Activated CD8-positive, alpha-beta memory T cell treated with anti-CD3 and anti-CD28 coated beads for 48 hours (primary cell): ENCODE measurements around the gene ARSJ.
A peak's percentile ranks its signal among the peaks of the same experiment; 100 is the strongest.

Experiments
- DNase-seq, 3 experiments: peaks; one replicate each; pipeline ENCODE4 v3.0.0-alpha.2; 2020; ENCODE audit warnings: low read depth in 2 of 3, low spot score in 2 of 3

Gene ARSJ

DNA sequence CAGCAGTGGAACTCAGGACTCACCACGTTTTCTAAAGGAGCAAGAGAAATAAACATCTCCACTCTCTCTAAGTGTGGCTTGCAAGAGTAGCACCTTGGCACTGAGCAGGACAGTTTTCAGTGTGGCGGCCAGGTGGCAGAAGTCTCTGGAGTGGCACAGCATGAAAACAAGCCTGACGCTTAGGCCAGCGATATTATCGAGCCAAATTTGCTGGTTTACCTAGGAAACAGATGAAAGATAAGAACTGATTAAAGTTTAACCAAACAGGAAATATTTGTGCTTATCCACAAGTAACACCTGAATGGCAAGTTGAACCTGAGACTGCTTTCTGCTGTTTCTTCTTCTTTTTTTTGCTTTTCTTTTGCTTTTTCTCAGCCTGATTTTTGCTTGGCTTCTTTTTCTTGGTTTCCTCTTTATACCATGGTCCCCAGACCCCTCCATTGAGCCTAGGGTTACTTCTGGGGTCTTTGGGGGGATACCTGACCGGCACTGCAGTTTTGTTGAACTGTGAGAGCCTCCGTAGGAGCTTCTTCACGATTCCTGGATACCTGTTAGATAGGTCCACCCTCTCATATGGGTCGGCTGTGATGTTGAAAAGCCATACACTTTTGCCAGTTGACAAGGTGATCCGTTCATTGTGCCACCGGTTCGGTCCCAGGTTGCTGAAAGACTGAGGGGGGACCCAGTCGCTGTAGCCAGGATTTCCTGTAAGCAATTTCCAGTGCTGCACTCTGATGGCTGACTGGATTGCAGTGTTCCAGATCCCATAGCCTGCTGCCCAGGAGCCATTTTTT lies 77.3 kb downstream of the ARSJ start:
- no peak for DNase-seq

DNA sequence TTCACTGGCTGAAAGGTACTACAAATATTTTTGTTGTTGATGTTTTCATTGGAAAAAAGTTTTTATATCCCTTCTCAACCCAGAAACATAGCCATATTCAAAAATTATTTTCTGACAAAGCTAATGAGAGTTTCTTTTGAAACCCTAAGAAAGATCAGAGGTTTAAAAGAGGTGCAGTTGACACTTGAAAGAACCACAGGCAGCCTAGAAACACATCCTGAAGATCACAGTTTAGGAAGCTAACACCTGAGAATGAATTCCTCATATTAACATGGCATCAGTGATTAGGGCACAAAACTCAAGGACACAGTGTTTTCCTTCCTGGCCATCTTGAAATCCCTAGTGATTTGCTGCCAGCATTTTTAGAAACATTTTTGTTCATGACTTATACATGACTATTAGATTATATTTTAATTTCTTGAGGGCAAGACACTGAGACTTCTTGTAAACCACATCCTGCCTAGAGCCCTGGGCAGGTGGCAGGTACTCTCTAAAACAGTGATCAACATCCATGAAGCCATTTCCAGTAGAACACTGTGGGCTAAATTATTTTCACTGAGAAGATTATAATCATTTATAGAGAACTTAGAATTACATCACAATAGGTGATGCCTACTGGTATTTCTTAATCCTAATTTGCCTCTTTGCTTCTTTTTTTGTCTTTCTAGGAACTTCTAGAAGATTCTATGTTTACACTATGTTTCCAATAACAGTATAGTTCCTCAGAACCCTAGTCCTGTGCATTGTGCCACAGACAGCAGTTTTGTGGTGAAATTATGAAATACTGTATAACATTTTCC lies 80.0 kb downstream of the ARSJ start:
- no peak for DNase-seq

DNA sequence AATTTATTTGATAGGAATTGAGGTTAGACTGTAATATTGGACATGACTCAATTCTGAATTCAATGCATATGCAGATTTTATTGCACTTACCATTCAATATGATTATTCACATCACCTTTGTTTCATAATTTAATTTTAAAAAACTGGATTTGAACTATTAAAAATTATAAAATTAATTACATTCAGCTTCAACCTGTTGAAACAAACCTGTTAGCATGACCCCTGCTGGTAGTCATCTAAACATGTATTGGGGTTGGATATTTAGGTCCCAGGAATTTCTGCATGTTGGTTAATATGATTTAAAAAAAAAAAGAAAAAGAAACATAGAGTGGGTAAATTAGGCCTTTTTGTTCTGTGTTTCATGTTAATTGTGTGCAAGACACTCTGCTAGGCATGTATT lies 85.9 kb downstream of the ARSJ start:
- no peak for DNase-seq

DNA sequence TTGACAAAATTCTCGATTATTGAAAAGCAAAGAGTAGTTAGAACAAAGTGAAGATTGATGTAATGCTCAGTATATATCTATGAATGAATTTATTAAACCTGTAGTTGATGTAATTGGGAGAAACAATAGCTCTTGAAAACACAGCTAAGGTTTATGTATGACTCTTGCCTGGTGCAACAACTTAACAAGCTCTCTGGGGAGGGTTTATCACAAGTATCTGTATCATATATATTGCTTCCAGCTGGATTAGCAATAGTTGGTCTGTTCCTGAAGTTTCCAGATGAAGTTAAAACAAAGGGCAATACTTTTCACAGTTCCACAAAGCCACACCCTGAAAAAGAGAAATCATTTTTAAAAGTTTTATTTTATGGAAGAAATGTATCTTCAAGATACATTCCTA lies 91.4 kb downstream of the ARSJ start:
- DNase-seq = no peak

DNA sequence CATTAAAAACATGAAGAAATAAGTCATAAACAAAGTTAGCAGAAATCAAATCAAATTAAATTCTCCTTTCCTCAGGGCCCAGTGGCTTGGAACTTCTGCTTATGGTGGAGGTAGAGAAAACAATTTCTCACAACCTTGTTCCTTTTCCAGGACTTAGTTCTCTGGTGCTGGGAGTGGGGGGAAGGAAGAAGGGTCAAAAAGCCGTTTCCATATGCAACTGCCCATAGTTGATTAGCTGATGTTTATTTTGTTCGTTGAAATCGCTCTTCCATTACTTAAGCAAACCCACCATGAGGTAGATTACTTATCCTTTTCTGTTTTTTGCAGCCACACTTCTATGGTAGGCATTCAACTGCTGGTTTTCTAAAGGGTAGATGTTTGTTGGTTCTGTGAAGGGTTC lies 94.2 kb downstream of the ARSJ start:
- no peak for DNase-seq

GRCh38 chr4:113884655-113885054 lies 94.8 kb downstream of the ARSJ start:
- DNase-seq = no peak

DNA sequence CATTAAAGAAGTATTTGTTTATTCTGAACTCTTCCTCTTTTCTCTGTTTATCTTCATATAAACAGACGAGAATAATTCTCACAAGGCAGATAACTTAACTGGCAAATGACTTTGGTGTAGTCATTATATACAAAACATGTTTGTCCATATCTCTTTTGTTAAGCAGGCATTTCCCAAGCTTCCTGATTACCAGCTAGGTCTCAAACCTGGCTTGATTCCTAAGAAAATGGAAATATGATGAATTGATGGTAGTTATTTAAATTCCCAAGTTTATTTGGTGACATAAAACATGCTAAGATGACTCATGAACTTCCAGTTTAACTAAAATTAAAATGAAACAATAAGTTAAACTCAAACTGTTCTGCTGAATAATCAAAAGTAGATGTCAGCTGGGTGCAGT lies 96.8 kb downstream of the ARSJ start:
- no peak for DNase-seq

- DNase-seq = no peak
Measured at GRCh38 chr4:113881256-113881655, 98.2 kb downstream of the ARSJ start.

- DNase-seq = no peak
Measured at GRCh38 chr4:113880240-113881028, 99.0 kb downstream of the ARSJ start.

- DNase-seq = no peak
Measured at GRCh38 chr4:113878668-113879067, 100.8 kb downstream of the ARSJ start.

GRCh38 chr4:113874480-113874879 lies 105.0 kb downstream of the ARSJ start:
- DNase-seq = no peak

GRCh38 chr4:113873508-113873907 lies 105.9 kb downstream of the ARSJ start:
- no peak for DNase-seq

DNA sequence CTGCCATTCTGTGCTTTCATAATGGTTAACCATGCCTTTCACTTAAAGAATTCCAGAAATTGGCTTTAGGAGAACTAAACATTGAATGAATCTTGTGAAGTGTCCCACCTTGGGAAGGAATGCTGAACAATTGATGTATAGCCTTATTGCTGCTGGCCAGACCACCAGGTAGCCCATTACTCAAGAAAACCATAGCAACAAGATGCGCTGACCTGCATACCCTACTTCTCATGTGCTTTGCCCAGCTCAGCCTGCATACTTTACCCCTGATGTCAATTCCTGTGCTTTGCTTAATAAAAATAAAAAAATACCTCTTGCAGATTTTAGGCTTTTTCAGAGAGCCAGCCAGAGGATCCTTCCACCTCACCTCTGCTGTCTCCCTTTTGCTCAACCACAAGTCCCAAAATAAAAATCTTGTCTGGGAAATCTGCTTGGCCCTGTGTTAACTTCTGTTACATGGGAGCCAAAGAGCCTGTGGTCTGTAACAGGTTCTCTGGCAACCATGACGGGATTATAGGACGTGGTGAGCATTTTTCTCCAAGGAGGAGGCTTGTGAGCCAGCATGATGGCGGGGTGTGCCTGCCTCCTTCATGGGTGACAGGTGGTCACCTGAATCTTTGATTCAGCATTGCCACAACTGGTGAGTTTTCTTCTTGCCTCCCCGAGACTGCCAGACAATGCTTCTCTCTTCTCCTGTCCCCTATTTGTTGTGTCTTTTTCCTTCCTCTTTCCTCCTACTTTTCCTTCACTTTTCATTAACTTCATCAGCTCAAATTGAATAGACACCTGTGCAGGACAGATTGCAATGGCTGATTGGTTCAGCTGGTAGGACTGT lies 106.8 kb downstream of the ARSJ start:
- no peak for DNase-seq

- no peak for DNase-seq
Measured at GRCh38 chr4:113871080-113871479, 108.4 kb downstream of the ARSJ start.

DNA sequence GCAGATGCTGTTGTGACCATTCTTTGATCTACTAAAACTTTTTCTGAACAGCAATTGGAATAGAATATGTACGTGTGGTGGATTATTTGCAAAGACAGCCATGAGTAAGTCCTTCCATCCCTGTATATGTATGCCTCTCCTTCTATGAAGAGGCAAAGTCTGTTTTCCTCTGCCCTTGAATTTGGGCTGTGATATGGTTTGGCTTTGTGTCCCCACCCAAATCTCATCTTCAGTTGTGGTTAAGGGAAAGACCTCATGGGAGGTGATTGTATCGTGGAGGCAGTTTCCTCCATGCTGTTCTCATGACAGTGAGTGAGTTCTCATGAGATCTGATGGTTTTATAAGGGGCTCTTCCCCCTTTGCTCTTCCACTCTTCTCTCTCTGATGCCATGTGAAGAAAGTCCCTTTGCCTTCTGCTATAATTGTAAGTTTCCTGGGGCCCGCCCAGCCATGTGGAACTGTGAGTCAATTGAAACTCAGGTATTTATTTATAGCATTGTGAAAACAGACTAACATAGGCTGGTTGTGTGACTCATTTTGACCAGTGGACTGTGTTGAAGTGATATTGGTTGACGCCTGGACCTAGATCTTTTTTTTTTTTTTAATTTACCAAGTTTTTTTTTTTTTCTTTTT lies 109.6 kb downstream of the ARSJ start:
- peak in 2 of 3 experiments; percentile 2 to 28 for DNase-seq

DNA sequence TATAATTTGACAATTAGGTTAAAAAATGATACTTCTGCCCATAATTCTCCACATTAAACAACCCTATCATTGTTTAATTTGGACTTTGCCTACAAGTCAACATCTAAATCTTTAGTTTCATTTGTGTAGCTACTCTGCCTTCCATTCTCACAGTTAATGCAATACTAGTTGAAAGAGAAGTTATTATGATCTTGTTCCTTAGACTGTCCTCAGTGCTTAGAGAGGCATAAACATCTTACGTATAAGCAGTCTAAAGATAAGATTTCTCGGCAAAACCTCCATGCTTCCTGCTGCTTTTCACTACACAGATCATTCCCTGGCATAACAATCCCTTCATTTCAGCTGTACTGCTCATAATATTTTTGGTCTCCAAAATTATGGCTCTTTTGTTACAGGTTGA lies 112.8 kb downstream of the ARSJ start:
- DNase-seq = no peak

DNA sequence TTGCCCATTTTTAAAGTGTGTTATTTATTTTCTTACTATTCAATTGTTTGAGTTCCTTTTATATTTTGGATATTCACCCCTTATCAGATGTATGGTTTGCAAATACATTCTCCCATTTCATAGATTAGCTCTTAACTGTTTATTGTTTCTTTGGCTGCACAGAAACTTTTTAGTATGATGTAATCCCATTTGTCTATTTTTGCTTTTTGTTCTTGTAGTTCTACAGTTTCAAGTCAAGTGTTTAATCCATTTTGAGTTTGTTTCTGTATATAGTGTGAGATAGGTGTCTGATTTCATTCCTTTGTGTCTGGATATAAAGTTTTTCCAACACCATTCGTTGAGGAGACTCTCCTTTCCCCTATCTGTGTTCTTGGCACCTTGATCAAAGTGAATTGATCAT lies 120.5 kb downstream of the ARSJ start:
- no peak for DNase-seq

DNA sequence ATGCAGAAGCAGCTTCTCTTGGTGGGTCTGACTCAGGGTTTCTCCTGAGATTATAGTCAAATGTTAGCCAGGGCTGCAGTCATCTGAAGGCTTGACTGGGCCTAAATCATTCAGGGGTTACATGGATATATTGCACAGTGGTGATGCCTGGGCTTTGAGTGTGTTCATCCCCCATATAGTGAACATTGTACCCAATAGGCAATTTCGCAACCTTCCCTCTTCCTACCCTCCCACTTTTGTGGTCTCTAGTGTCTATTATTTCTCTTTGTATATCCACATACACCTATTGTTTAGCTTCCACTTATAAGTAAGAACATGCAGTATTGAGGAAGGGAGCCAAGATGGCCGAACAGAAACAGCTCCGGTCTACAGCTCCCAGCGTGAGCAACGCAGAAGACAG lies 127.6 kb downstream of the ARSJ start:
- DNase-seq = no peak
